ENCODE measurements around the gene CHID1. TPM values are rescaled to one million over a fixed set of nuclear protein-coding genes. Genes with fewer than 3 reads are reported as not detected.

Gene CHID1
- polyA plus RNA-seq, 1 donor from 2014 or later: 51.2 TPM

GRCh38 chr11:819943-820649, 90.5 kb downstream of the CHID1 start:
- Histone ChIP-seq H3K79me2 (replicated peaks; ENCODE audit: insufficient read depth, low read length) (peaks cover 3% of the 10 kb centered on the region), H4K20me1 (ENCODE audit: insufficient read depth) (no peaks in the 10 kb centered on the region), H3K27me3 (ENCODE audit: insufficient read depth, low read depth, low read length) (no peaks in the 10 kb centered on the region), H3K36me3 (ENCODE audit: insufficient read depth, low read length) (no peaks in the 10 kb centered on the region), H3K4me3 (ENCODE audit: low read length) (peak overlapping the region; percentile 81), H3K9ac (ENCODE audit: low read length) (peak overlapping the region; percentile 69), H3K4me2 (ENCODE audit: low read length) (peak overlapping the region; percentile 89), H3K9me3 (ENCODE audit: low read length) (no peaks in the 10 kb centered on the region), H3F3A (ENCODE audit: insufficient read depth, low read length, poor library complexity, severe bottlenecking) (no peaks in the 10 kb centered on the region), H2AFZ (ENCODE audit: low read depth, low read length) (no peak overlapping the region), H3K27ac (ENCODE audit: low read length) (no peak overlapping the region), H3K9me2 (ENCODE audit: insufficient read depth, low read length) (no peaks in the 10 kb centered on the region)
- TF ChIP-seq POLR2AphosphoS5 (IDR thresholded peaks at IDR 0.05) (no peak), RAD21 (conservative IDR thresholded peaks at IDR 0.05) (no peak), EP300 (conservative IDR thresholded peaks at IDR 0.05; ENCODE audit: poor library complexity, severe bottlenecking) (no peak), EZH2 (IDR thresholded peaks at IDR 0.05; ENCODE audit: borderline replicate concordance, insufficient read depth, low read length, poor library complexity, severe bottlenecking) (no peak), TAF1 (IDR thresholded peaks at IDR 0.05; ENCODE audit: low read depth) (no peak), REST (IDR thresholded peaks at IDR 0.05; ENCODE audit: borderline replicate concordance) (no peak), MXI1 (conservative IDR thresholded peaks at IDR 0.05; ENCODE audit: poor library complexity, severe bottlenecking) (no peak), SMC3 (conservative IDR thresholded peaks at IDR 0.05; ENCODE audit: poor library complexity) (no peak)
- TF ChIP-seq, protein P1, sequence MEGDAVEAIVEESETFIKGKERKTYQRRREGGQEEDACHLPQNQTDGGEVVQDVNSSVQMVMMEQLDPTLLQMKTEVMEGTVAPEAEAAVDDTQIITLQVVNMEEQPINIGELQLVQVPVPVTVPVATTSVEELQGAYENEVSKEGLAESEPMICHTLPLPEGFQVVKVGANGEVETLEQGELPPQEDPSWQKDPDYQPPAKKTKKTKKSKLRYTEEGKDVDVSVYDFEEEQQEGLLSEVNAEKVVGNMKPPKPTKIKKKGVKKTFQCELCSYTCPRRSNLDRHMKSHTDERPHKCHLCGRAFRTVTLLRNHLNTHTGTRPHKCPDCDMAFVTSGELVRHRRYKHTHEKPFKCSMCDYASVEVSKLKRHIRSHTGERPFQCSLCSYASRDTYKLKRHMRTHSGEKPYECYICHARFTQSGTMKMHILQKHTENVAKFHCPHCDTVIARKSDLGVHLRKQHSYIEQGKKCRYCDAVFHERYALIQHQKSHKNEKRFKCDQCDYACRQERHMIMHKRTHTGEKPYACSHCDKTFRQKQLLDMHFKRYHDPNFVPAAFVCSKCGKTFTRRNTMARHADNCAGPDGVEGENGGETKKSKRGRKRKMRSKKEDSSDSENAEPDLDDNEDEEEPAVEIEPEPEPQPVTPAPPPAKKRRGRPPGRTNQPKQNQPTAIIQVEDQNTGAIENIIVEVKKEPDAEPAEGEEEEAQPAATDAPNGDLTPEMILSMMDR (IDR thresholded peaks at IDR 0.05; ENCODE audit: poor library complexity, severe bottlenecking): no peak

DNA sequence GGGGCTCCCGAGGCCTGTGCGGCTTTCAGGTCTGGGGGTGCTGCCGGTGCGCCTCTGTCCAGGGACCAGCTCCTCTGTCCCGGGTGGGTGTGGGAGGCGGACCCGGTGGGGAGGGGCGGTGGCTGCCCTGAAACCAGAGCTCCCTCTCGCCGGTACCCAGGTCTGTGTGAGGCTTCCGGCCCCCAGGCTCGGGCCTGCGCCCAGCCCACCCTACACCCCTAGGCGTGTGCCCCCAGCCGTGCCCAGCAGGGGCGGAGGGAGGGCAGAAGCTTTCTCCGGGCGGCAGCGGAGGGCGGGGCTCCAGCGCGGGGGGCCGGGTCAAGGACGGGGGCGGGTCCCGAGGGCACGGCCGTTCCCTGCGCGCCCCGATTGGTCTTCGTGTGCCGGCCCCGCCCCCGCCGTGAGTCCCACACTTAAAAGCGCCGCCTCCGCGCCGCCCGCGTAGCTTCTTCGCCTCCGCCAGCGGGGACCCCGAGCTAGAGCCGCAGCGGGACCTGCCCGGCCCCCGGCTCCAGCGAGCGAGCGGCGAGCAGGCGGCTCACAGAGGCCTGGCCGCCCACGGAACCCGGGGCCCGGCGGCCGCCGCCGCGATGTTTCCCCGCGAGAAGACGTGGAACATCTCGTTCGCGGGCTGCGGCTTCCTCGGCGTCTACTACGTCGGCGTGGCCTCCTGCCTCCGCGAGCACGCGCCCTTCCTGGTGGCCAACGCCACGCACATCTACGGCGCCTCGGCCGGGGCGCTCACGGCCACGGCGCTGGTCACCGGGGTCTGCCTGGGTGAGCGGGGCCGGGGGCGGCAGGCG, 91.3 kb downstream of the CHID1 start:
- Histone ChIP-seq H3K9me3 (ENCODE audit: low read length) (no peaks in the 10 kb centered on the region), H3K36me3 (ENCODE audit: insufficient read depth, low read length) (no peaks in the 10 kb centered on the region), H4K20me1 (ENCODE audit: insufficient read depth) (no peaks in the 10 kb centered on the region), H3F3A (ENCODE audit: insufficient read depth, low read length, poor library complexity, severe bottlenecking) (no peaks in the 10 kb centered on the region), H3K4me2 (ENCODE audit: low read length) (peak overlapping the region; percentile 25), H3K9me2 (ENCODE audit: insufficient read depth, low read length) (no peaks in the 10 kb centered on the region), H3K79me2 (replicated peaks; ENCODE audit: insufficient read depth, low read length) (peaks cover 3% of the 10 kb centered on the region), H3K27ac (ENCODE audit: low read length) (peak overlapping the region; percentile 45), H3K9ac (ENCODE audit: low read length) (peak overlapping the region; percentile 69), H3K4me3 (ENCODE audit: low read length) (peak overlapping the region; percentile 81), H3K27me3 (ENCODE audit: insufficient read depth, low read depth, low read length) (no peaks in the 10 kb centered on the region), H2AFZ (ENCODE audit: low read depth, low read length) (peak overlapping the region; percentile 85)
- TF ChIP-seq REST (IDR thresholded peaks at IDR 0.05; ENCODE audit: borderline replicate concordance) (peak; percentile 17), SMC3 (conservative IDR thresholded peaks at IDR 0.05; ENCODE audit: poor library complexity) (no peak), POLR2AphosphoS5 (IDR thresholded peaks at IDR 0.05) (peak; percentile 66), EZH2 (IDR thresholded peaks at IDR 0.05; ENCODE audit: borderline replicate concordance, insufficient read depth, low read length, poor library complexity, severe bottlenecking) (no peak), TAF1 (IDR thresholded peaks at IDR 0.05; ENCODE audit: low read depth) (no peak), MXI1 (conservative IDR thresholded peaks at IDR 0.05; ENCODE audit: poor library complexity, severe bottlenecking) (peak; percentile 91), EP300 (conservative IDR thresholded peaks at IDR 0.05; ENCODE audit: poor library complexity, severe bottlenecking) (peak; percentile 23), RAD21 (conservative IDR thresholded peaks at IDR 0.05) (peak; percentile 27)
- TF ChIP-seq, protein P1 (IDR thresholded peaks at IDR 0.05; ENCODE audit: poor library complexity, severe bottlenecking): no peak

Data from neural cell (in vitro differentiated cells).